HG03064 (cell line): ENCODE data around the gene CYP1A2.

Experiments used
- ATAC-seq: cut with Tn5 transposase; IDR thresholded peaks from one replicate; pipeline ENCODE4 v1.9.1; 2021; ENCODE audit warnings: low read depth; ENCODE audit not compliant: unreplicated experiment

The CYP1A2 gene

DNA sequence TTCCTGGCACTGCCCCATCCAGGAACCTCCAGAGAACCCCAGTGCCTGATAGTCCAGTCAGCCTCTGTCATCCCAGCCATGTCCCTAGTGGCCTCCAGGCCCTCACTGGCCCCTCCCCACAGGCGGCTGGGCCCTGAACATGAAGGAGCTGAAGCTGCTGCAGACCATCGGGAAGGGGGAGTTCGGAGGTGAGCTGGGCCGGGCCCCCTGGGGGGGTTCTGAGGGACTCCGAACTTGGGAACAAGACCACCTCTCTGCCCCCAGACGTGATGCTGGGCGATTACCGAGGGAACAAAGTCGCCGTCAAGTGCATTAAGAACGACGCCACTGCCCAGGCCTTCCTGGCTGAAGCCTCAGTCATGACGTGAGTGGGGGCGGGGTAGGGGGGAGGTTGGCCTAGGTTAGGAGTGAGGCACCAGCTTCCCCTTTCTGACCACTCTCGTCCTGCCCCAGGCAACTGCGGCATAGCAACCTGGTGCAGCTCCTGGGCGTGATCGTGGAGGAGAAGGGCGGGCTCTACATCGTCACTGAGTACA is 52.0 kb downstream of the CYP1A2 start:
- no peak for ATAC-seq

DNA sequence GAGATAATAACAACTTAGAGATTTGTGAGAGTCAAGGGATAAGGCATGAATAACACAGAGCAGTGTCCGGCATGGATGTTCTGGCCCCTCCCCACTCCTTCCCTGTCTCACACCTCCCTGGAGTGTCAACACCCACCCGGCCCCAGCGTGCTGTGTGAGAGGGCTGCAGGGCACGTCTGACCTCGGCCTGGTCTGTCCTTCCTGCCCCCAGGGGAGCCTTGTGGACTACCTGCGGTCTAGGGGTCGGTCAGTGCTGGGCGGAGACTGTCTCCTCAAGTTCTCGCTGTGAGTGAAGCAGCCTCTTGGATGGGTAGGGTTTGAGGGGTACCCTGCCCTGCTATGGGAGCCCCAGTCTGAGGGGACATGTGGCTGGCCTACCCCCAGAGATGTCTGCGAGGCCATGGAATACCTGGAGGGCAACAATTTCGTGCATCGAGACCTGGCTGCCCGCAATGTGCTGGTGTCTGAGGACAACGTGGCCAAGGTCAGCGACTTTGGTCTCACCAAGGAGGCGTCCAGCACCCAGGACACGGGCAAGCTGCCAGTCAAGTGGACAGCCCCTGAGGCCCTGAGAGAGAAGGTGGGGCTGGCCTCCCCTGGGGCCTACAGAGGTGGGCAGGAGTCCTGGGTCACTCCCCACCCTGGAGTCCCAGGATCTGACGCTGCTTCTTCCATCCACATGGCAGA is 52.8 kb downstream of the CYP1A2 start:
- ATAC-seq: no peak

DNA sequence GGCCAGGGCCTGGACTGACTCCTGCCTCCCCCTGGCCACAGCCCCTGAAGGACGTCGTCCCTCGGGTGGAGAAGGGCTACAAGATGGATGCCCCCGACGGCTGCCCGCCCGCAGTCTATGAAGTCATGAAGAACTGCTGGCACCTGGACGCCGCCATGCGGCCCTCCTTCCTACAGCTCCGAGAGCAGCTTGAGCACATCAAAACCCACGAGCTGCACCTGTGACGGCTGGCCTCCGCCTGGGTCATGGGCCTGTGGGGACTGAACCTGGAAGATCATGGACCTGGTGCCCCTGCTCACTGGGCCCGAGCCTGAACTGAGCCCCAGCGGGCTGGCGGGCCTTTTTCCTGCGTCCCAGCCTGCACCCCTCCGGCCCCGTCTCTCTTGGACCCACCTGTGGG is 53.6 kb downstream of the CYP1A2 start:
- ATAC-seq: no peak

DNA sequence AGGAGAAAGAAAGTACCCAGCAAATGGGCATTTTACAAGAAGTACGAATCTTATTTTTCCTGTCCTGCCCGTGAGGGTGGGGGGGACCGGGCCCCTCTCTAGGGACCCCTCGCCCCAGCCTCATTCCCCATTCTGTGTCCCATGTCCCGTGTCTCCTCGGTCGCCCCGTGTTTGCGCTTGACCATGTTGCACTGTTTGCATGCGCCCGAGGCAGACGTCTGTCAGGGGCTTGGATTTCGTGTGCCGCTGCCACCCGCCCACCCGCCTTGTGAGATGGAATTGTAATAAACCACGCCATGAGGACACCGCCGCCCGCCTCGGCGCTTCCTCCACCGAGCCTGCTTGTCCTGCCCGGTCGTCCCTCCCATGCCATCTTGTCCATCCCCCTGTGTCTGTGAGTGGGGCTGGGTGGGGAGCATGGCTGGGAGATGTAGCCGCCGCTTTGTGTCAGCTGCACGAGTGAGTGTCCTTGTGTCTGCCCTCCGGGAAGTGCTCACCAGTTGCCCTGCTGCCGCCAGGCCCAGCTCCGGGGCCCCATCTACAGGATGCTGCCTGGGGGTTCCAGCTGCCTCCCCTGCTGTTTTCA is 54.3 kb downstream of the CYP1A2 start:
- ATAC-seq: no peak

DNA sequence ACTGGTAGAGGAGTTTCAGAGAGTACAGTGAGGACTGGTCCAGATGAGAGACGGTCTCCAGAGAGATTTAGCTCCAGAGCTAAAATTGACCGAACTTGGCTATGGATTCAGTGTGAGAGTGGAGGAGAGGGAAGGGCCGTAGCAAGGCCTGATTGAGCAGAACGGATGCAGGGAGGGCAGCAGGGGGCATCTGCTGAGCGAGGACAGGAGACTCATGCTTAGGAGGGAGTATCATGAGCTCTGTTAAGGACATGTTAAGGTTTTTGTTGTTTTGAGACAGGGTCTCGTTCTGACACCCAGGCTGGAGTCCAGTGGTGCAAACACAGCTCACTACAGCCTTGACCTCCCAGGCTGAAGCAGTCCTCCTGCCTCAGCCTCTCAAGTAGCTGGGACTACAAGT is 56.3 kb downstream of the CYP1A2 start:
- no peak for ATAC-seq
